ENCODE results near the gene KCNG4. TPM values are rescaled to one million over a fixed set of nuclear protein-coding genes. Genes with fewer than 3 reads are reported as not detected.

The KCNG4 gene
- polyA plus RNA-seq, 1 donor from 2014 or later, result not detected

DNA sequence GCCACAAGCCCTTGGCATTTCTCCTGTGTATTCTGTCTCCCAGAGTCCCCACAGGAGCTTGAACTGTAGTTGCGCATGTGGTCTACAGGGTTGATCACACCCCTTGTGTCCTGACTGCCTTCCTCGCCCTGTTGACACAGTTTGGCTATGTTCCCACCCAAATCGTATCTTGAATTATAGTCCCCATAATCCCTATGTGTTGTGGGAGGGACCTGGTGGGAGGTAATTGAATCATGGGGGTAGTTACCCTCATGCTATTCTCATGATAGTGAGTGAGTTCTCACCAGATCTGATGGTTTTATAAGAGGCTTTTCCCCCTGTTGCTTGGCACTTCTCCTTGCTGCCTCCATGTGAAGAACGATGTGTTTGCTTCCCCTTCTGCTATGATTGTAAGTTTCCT is 27.7 kb downstream of the KCNG4 start:
- H2AFZ ChIP-seq (ENCODE audit: low read depth, low read length), result no peak overlapping the region
- no peaks in the 10 kb centered on the region for H3K27me3 ChIP-seq (ENCODE audit: insufficient read depth, low read depth, low read length)
- H3K4me2 ChIP-seq (ENCODE audit: low read length), result no peak overlapping the region
- H3K36me3 ChIP-seq (ENCODE audit: insufficient read depth, low read length), result no peaks in the 10 kb centered on the region
- no peaks in the 10 kb centered on the region for H3K9me3 ChIP-seq (ENCODE audit: low read length)
- no peak for TF ChIP-seq EZH2 (IDR thresholded peaks at IDR 0.05; ENCODE audit: borderline replicate concordance, insufficient read depth, low read length, poor library complexity, severe bottlenecking)
- TF ChIP-seq EP300 (conservative IDR thresholded peaks at IDR 0.05; ENCODE audit: poor library complexity, severe bottlenecking), result no peak
- TF ChIP-seq MXI1 (conservative IDR thresholded peaks at IDR 0.05; ENCODE audit: poor library complexity, severe bottlenecking), result no peak
- TF ChIP-seq TAF1 (IDR thresholded peaks at IDR 0.05; ENCODE audit: low read depth), result no peak
- no peak for TF ChIP-seq POLR2AphosphoS5 (IDR thresholded peaks at IDR 0.05)
- TF ChIP-seq, protein P1, sequence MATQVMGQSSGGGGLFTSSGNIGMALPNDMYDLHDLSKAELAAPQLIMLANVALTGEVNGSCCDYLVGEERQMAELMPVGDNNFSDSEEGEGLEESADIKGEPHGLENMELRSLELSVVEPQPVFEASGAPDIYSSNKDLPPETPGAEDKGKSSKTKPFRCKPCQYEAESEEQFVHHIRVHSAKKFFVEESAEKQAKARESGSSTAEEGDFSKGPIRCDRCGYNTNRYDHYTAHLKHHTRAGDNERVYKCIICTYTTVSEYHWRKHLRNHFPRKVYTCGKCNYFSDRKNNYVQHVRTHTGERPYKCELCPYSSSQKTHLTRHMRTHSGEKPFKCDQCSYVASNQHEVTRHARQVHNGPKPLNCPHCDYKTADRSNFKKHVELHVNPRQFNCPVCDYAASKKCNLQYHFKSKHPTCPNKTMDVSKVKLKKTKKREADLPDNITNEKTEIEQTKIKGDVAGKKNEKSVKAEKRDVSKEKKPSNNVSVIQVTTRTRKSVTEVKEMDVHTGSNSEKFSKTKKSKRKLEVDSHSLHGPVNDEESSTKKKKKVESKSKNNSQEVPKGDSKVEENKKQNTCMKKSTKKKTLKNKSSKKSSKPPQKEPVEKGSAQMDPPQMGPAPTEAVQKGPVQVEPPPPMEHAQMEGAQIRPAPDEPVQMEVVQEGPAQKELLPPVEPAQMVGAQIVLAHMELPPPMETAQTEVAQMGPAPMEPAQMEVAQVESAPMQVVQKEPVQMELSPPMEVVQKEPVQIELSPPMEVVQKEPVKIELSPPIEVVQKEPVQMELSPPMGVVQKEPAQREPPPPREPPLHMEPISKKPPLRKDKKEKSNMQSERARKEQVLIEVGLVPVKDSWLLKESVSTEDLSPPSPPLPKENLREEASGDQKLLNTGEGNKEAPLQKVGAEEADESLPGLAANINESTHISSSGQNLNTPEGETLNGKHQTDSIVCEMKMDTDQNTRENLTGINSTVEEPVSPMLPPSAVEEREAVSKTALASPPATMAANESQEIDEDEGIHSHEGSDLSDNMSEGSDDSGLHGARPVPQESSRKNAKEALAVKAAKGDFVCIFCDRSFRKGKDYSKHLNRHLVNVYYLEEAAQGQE (IDR thresholded peaks at IDR 0.05; ENCODE audit: borderline replicate concordance), result no peak
- no peak for TF ChIP-seq RAD21 (conservative IDR thresholded peaks at IDR 0.05)
- no peak for TF ChIP-seq SMC3 (conservative IDR thresholded peaks at IDR 0.05; ENCODE audit: poor library complexity)
- TF ChIP-seq, protein P2, sequence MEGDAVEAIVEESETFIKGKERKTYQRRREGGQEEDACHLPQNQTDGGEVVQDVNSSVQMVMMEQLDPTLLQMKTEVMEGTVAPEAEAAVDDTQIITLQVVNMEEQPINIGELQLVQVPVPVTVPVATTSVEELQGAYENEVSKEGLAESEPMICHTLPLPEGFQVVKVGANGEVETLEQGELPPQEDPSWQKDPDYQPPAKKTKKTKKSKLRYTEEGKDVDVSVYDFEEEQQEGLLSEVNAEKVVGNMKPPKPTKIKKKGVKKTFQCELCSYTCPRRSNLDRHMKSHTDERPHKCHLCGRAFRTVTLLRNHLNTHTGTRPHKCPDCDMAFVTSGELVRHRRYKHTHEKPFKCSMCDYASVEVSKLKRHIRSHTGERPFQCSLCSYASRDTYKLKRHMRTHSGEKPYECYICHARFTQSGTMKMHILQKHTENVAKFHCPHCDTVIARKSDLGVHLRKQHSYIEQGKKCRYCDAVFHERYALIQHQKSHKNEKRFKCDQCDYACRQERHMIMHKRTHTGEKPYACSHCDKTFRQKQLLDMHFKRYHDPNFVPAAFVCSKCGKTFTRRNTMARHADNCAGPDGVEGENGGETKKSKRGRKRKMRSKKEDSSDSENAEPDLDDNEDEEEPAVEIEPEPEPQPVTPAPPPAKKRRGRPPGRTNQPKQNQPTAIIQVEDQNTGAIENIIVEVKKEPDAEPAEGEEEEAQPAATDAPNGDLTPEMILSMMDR (IDR thresholded peaks at IDR 0.05; ENCODE audit: poor library complexity, severe bottlenecking), result no peak
- H3K79me2 ChIP-seq (replicated peaks; ENCODE audit: insufficient read depth, low read length), result no peaks in the 10 kb centered on the region
- H3K4me3 ChIP-seq (ENCODE audit: low read length), result no peak overlapping the region
- H3F3A ChIP-seq (ENCODE audit: insufficient read depth, low read length, poor library complexity, severe bottlenecking), result no peaks in the 10 kb centered on the region
- H4K20me1 ChIP-seq (ENCODE audit: insufficient read depth), result no peaks in the 10 kb centered on the region
- no peak overlapping the region for H3K27ac ChIP-seq (ENCODE audit: low read length)
- no peak overlapping the region for H3K9ac ChIP-seq (ENCODE audit: low read length)
- H3K9me2 ChIP-seq (ENCODE audit: insufficient read depth, low read length), result no peaks in the 10 kb centered on the region

DNA sequence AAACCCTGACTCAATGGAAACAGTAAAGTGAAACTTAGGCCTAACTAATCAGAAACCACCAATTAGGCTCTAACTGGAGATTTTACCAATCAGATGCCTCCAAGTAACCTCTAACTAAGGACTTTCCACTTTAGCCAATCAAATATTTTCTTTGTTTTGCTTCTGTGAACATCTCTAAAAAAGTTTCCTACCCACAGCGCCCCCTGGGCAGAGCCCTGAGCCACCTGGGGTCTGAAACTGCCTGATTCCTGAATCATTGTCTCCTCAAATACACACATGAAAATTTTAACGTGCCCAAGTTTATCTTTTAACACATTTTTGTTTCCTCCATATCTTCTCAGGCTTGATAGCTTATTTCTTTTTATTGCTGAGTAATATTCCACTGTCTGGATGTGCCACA is 29.8 kb downstream of the KCNG4 start:
- no peaks in the 10 kb centered on the region for H3K79me2 ChIP-seq (replicated peaks; ENCODE audit: insufficient read depth, low read length)

More for the DNA sequence above, 29.8 kb downstream of the KCNG4 start:
- Histone ChIP-seq H4K20me1 (ENCODE audit: insufficient read depth) (no peaks in the 10 kb centered on the region), H3K9me2 (ENCODE audit: insufficient read depth, low read length) (no peaks in the 10 kb centered on the region), H3K4me3 (ENCODE audit: low read length) (no peak overlapping the region), H2AFZ (ENCODE audit: low read depth, low read length) (no peak overlapping the region), H3F3A (ENCODE audit: insufficient read depth, low read length, poor library complexity, severe bottlenecking) (no peaks in the 10 kb centered on the region), H3K9me3 (ENCODE audit: low read length) (no peaks in the 10 kb centered on the region), H3K27me3 (ENCODE audit: insufficient read depth, low read depth, low read length) (no peaks in the 10 kb centered on the region), H3K27ac (ENCODE audit: low read length) (no peak overlapping the region), H3K4me2 (ENCODE audit: low read length) (no peak overlapping the region), H3K36me3 (ENCODE audit: insufficient read depth, low read length) (no peaks in the 10 kb centered on the region), H3K9ac (ENCODE audit: low read length) (no peak overlapping the region)
- no peak for TF ChIP-seq TAF1 (IDR thresholded peaks at IDR 0.05; ENCODE audit: low read depth)
- TF ChIP-seq, protein P1 (IDR thresholded peaks at IDR 0.05; ENCODE audit: borderline replicate concordance), result no peak
- no peak for TF ChIP-seq EZH2 (IDR thresholded peaks at IDR 0.05; ENCODE audit: borderline replicate concordance, insufficient read depth, low read length, poor library complexity, severe bottlenecking)
- TF ChIP-seq POLR2AphosphoS5 (IDR thresholded peaks at IDR 0.05), result no peak
- TF ChIP-seq EP300 (conservative IDR thresholded peaks at IDR 0.05; ENCODE audit: poor library complexity, severe bottlenecking), result no peak
- no peak for TF ChIP-seq RAD21 (conservative IDR thresholded peaks at IDR 0.05)
- no peak for TF ChIP-seq SMC3 (conservative IDR thresholded peaks at IDR 0.05; ENCODE audit: poor library complexity)
- TF ChIP-seq, protein P2 (IDR thresholded peaks at IDR 0.05; ENCODE audit: poor library complexity, severe bottlenecking), result no peak
- no peak for TF ChIP-seq MXI1 (conservative IDR thresholded peaks at IDR 0.05; ENCODE audit: poor library complexity, severe bottlenecking)

All from neural cell (in vitro differentiated cells).